Measurements from ENCODE around the gene CEACAM18.

GRCh38 chr19:51489113-51489512 lies 10.8 kb downstream of the CEACAM18 start:
- TF ChIP-seq, protein P1, sequence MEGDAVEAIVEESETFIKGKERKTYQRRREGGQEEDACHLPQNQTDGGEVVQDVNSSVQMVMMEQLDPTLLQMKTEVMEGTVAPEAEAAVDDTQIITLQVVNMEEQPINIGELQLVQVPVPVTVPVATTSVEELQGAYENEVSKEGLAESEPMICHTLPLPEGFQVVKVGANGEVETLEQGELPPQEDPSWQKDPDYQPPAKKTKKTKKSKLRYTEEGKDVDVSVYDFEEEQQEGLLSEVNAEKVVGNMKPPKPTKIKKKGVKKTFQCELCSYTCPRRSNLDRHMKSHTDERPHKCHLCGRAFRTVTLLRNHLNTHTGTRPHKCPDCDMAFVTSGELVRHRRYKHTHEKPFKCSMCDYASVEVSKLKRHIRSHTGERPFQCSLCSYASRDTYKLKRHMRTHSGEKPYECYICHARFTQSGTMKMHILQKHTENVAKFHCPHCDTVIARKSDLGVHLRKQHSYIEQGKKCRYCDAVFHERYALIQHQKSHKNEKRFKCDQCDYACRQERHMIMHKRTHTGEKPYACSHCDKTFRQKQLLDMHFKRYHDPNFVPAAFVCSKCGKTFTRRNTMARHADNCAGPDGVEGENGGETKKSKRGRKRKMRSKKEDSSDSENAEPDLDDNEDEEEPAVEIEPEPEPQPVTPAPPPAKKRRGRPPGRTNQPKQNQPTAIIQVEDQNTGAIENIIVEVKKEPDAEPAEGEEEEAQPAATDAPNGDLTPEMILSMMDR (IDR thresholded peaks at IDR 0.05) = no peak
- TF ChIP-seq POLR2AphosphoS5 (IDR thresholded peaks at IDR 0.05) = no peak
- no peak for TF ChIP-seq POLR2A (IDR thresholded peaks at IDR 0.05)
- no peak for TF ChIP-seq EP300 (IDR thresholded peaks at IDR 0.05)

All from gastroesophageal sphincter (tissue), 3 donors.